ENCODE measurements around the gene LTB4R2. TPM values are rescaled to one million over a fixed set of nuclear protein-coding genes. Genes with fewer than 3 reads are reported as not detected.

The LTB4R2 gene
- total and polyA plus RNA-seq, 2 of the 8 experiments (the other 6 are each of a cell fraction or from before 2014, with no cell fraction given), result 5.3 to 6.7 TPM

- TF ChIP-seq CHD7 (IDR thresholded peaks at IDR 0.05; ENCODE audit: insufficient replicate concordance, low read length) (no peak), TBP (IDR thresholded peaks at IDR 0.05; ENCODE audit: low read depth, low read length) (no peak), FOSL1 (IDR thresholded peaks at IDR 0.05; ENCODE audit: insufficient read depth, low read depth, low read length) (no peak), KDM1A (IDR thresholded peaks at IDR 0.05; ENCODE audit: borderline replicate concordance, low read length) (no peak), EZH2 (IDR thresholded peaks at IDR 0.05; ENCODE audit: low read depth, low read length, severe bottlenecking) (no peak), RNF2 (IDR thresholded peaks at IDR 0.05; ENCODE audit: borderline replicate concordance, low read depth, low read length, missing control alignments, poor library complexity, severe bottlenecking) (no peak), SIX5 (IDR thresholded peaks at IDR 0.05; ENCODE audit: low read depth, low read length) (no peak), JUN (IDR thresholded peaks at IDR 0.05; ENCODE audit: low read depth, low read length) (no peak), CTBP2 (IDR thresholded peaks at IDR 0.05; ENCODE audit: borderline replicate concordance, insufficient read depth, insufficient read length, low read length) (no peak), CBX5 (IDR thresholded peaks at IDR 0.05; ENCODE audit: low read depth, low read length) (no peak), MAFK (IDR thresholded peaks at IDR 0.05; ENCODE audit: low read depth, low read length) (no peak)
Observed at GRCh38 chr14:24316597-24316950, 6.6 kb downstream of the LTB4R2 start (continued).
